Left ventricle myocardium inferior (tissue), 1 donor: ENCODE results near the gene GPHB5. TPM values are rescaled to one million over a fixed set of nuclear protein-coding genes. Genes with fewer than 3 reads are reported as not detected.
"Not testable (repeated sequence)": the region's sequence is repeated elsewhere in the genome, so short reads cannot be mapped to it uniquely, and the experiment has no call there.

Experiments used
- DNase-seq: peaks from one replicate; pipeline ENCODE4 v3.0.0-alpha.2; 2020
- H3K27ac ChIP-seq: fragments of 200-600 bp; replicated peaks from 2 replicates; pipeline ENCODE4 v1.8.0; 2021
- H3K27me3 ChIP-seq: fragments of 200-600 bp; 2 replicates; pipeline ENCODE4 v1.8.0; 2021; ENCODE audit warnings: low read depth
- H3K36me3 ChIP-seq: fragments of 200-600 bp; 2 replicates; pipeline ENCODE4 v1.8.0; 2021
- H3K4me1 ChIP-seq: fragments of 200-600 bp; 2 replicates; pipeline ENCODE4 v1.8.0; 2021
- H3K4me3 ChIP-seq: fragments of 200-600 bp; 2 replicates; pipeline ENCODE4 v1.8.0; 2021; ENCODE audit warnings: mild to moderate bottlenecking, moderate library complexity
- H3K9me3 ChIP-seq: fragments of 200-600 bp; replicated peaks from 2 replicates; pipeline ENCODE4 v1.8.0; 2021
- CTCF ChIP-seq: fragments of 200-600 bp; IDR thresholded peaks from 2 replicates; pipeline ENCODE4 v1.8.0; 2021; ENCODE audit warnings: antibody characterized with exemption, mild to moderate bottlenecking, borderline replicate concordance
- intact Hi-C: fragments of 100-400 bp; cut with micrococcal nuclease; formaldehyde crosslinking; loops from one replicate; pipeline ENCODE4 v1.11.0; 2022
- total RNA-seq: library from RNA; stranded (reverse); fragmentation: NEBNext Ultra II Directional; extraction: Animal tissue kit (Norgen Biotek cat#: 25700); gene quantifications from one replicate; pipeline ENCODE4 v1.2.1, GENCODE V29; 2021
- donor health status: DM: no; HTN: yes; CAD: no; lungs with severe emphysema.

GPHB5 gene
- total RNA-seq, 1 donor from 2014 or later = not detected

GRCh38 chr14:63326840-63327239 is 8.1 kb upstream of the GPHB5 start:
- intact Hi-C loops = no loop called here
- DNase-seq = no peak
- TF ChIP-seq CTCF = no peak

GRCh38 chr14:63322897-63323573 is 4.3 kb upstream of the GPHB5 start:
- no peak for TF ChIP-seq CTCF
- Histone ChIP-seq H3K4me3 (no peak overlapping the region), H3K4me1 (no peaks in the 10 kb centered on the region), H3K9me3 (no peaks in the 10 kb centered on the region), H3K27me3 (no peaks in the 10 kb centered on the region), H3K36me3 (no peaks in the 10 kb centered on the region), H3K27ac (no peak overlapping the region)
- intact Hi-C loops = no loop called here
- DNase-seq = no peak

More at GRCh38 chr14:63326840-63327239, 8.1 kb upstream of the GPHB5 start:
- no peaks in the 10 kb centered on the region for H3K27me3 ChIP-seq
- H3K36me3 ChIP-seq = no peaks in the 10 kb centered on the region
- H3K9me3 ChIP-seq = no peaks in the 10 kb centered on the region
- H3K4me3 ChIP-seq = no peak overlapping the region
- H3K27ac ChIP-seq = no peak overlapping the region
- no peaks in the 10 kb centered on the region for H3K4me1 ChIP-seq

- H3K4me1 ChIP-seq = no peaks in the 10 kb centered on the region
- intact Hi-C loops = no loop called here
- H3K4me3 ChIP-seq = no peak overlapping the region
- H3K9me3 ChIP-seq = no peaks in the 10 kb centered on the region
- no peak for TF ChIP-seq CTCF
- DNase-seq = no peak
- H3K27ac ChIP-seq = no peak overlapping the region
- no peaks in the 10 kb centered on the region for H3K36me3 ChIP-seq
- no peaks in the 10 kb centered on the region for H3K27me3 ChIP-seq
Measured at GRCh38 chr14:63322472-63322871, 3.7 kb upstream of the GPHB5 start.

GRCh38 chr14:63308723-63309317 is 9.9 kb downstream of the GPHB5 start:
- intact Hi-C loops = no loop called here
- no peak overlapping the region for H3K4me3 ChIP-seq
- peaks cover 13% of the 10 kb centered on the region for H3K9me3 ChIP-seq
- DNase-seq = no peak
- no peak overlapping the region for H3K27ac ChIP-seq
- H3K4me1 ChIP-seq = no peaks in the 10 kb centered on the region
- no peaks in the 10 kb centered on the region for H3K36me3 ChIP-seq
- peak; percentile 54 for TF ChIP-seq CTCF
- no peaks in the 10 kb centered on the region for H3K27me3 ChIP-seq

- H3K27ac ChIP-seq, intact Hi-C loops, H3K4me3 ChIP-seq, H3K36me3 ChIP-seq, H3K27me3 ChIP-seq, H3K4me1 ChIP-seq, DNase-seq: not testable (repeated sequence)
- peaks cover 13% of the 10 kb centered on the region for H3K9me3 ChIP-seq
Measured at GRCh38 chr14:63304429-63304828, 14.3 kb downstream of the GPHB5 start.

- Histone ChIP-seq H3K36me3 (no peaks in the 10 kb centered on the region), H3K4me1 (peaks cover 5% of the 10 kb centered on the region), H3K27me3 (no peaks in the 10 kb centered on the region), H3K9me3 (peaks cover 13% of the 10 kb centered on the region), H3K27ac (no peak overlapping the region), H3K4me3 (no peak overlapping the region)
- intact Hi-C loops = no loop called here
- no peak for DNase-seq
- TF ChIP-seq CTCF = no peak
Measured at GRCh38 chr14:63301891-63302534, 16.7 kb downstream of the GPHB5 start.
